Panc1 (cell line): Measurements from ENCODE around the gene CHCHD6. TPM values are rescaled to one million over a fixed set of nuclear protein-coding genes. Genes with fewer than 3 reads are reported as not detected.

ENCODE experiments used
- ATAC-seq: fragments of 200-7000 bp; cut with Tn5 transposase; 2 replicates; pipeline ENCODE4 v1.9.1; 2020; ENCODE audit warnings: mild to moderate bottlenecking, moderate library complexity
- BruUV-seq: library from RNA; stranded (reverse); fragments of 400-500 nt; replicated peaks from 2 replicates; lab custom pipeline; 2021; lab: Mats Ljungman, UMichigan
- CTCF ChIA-PET: fragments of 300-600 bp; sonication (Branson Sonifier 250); formaldehyde crosslinking; loops from one replicate; lab custom pipeline; 2022; ENCODE audit warnings: antibody characterized with exemption; lab: Charles Lee
- POLR2A ChIA-PET: fragments of 300-600 bp; sonication (Branson Sonifier 250); formaldehyde crosslinking; loops from one replicate; lab custom pipeline; 2022; ENCODE audit warnings: antibody characterized with exemption; lab: Charles Lee
- DNase-seq: peaks from one replicate; pipeline ENCODE4 v3.0.0-alpha.2; 2010; ENCODE audit warnings: low read depth, low spot score
- H3K27ac ChIP-seq: 2 replicates; pipeline ENCODE4 v1.5.1; 2011; ENCODE audit warnings: mild to moderate bottlenecking, low read length, inconsistent platforms
- H3K27me3 ChIP-seq: fragments of 200-500 bp; sonication (Bioruptor generic); 2 replicates; pipeline ENCODE4 v1.6.0; 2014; ENCODE audit warnings: low read length, inconsistent platforms; ENCODE audit not compliant: control insufficient read depth, insufficient read depth
- H3K36me3 ChIP-seq: fragments of 200-500 bp; sonication (Bioruptor generic); 2 replicates; pipeline ENCODE4 v1.5.1; 2014; ENCODE audit warnings: inconsistent platforms, mild to moderate bottlenecking, low read length, moderate library complexity; ENCODE audit not compliant: control insufficient read depth, insufficient read depth
- H3K4me1 ChIP-seq: 2 replicates; pipeline ENCODE4 v1.5.1; 2011; ENCODE audit warnings: inconsistent platforms, mild to moderate bottlenecking, low read length, moderate library complexity; ENCODE audit not compliant: control insufficient read depth, insufficient read depth
- H3K4me3 ChIP-seq, 2 experiments: 2 replicates each; pipeline ENCODE4 v1.5.1; 2011 to 2012; ENCODE audit warnings: low read depth in 2 of 2, low read length in 2 of 2, mild to moderate bottlenecking in 2 of 2, inconsistent platforms in 1 of 2, moderate library complexity in 1 of 2
- H3K9me3 ChIP-seq: fragments of 200-500 bp; sonication (Bioruptor generic); 2 replicates; pipeline ENCODE4 v1.5.1; 2014; ENCODE audit warnings: low read depth, mild to moderate bottlenecking, inconsistent platforms, low read length, moderate library complexity; ENCODE audit not compliant: control insufficient read depth, insufficient read depth
- POLR2AphosphoS5 ChIP-seq: IDR thresholded peaks from 2 replicates; pipeline ENCODE4 v1.6.1; 2012; ENCODE audit warnings: mild to moderate bottlenecking, low read depth, low read length, moderate library complexity
- SIN3A ChIP-seq: IDR thresholded peaks from 2 replicates; pipeline ENCODE4 v1.6.1; 2012; ENCODE audit warnings: low read depth, mild to moderate bottlenecking, low read length, moderate library complexity, borderline replicate concordance; ENCODE audit not compliant: insufficient read depth
- TCF7L2 ChIP-seq: IDR thresholded peaks from 2 replicates; pipeline ENCODE4 v1.6.1; 2011; ENCODE audit warnings: mild to moderate bottlenecking, low read depth, low read length, inconsistent platforms
- in situ Hi-C: cut with HindIII; loops from 2 replicates; pipeline ENCODE4 v1.10.0; 2016; ENCODE audit warnings: low sequenced_read_pairs, low pct_unique_long_range_greater_than_20kb
- intact Hi-C: fragments of 100-400 bp; cut with micrococcal nuclease; formaldehyde crosslinking; loops from one replicate; pipeline ENCODE4 v1.10.0; 2022; ENCODE audit not compliant: unreplicated experiment
- total RNA-seq: library from RNA; stranded (reverse); gene quantifications from one replicate; pipeline ENCODE4 v1.2.1, GENCODE V29; 2021; ENCODE audit not compliant: unreplicated experiment
- TF ChIP-seq, protein P1 (sequence below): fragments of 450-650 bp; IDR thresholded peaks from 2 replicates; pipeline ENCODE4 v1.5.1; 2017; ENCODE audit warnings: mild to moderate bottlenecking
- TF ChIP-seq, protein P2 (sequence below), 2 experiments: IDR thresholded peaks; 2 replicates each; pipeline ENCODE4 v1.6.1; 2011 to 2012; ENCODE audit warnings: low read depth in 2 of 2, control low read depth in 1 of 2, low read length in 1 of 2, mild to moderate bottlenecking in 1 of 2, moderate library complexity in 1 of 2; ENCODE audit not compliant: insufficient read depth in 1 of 2

CHCHD6 gene
- total RNA-seq, 1 experiment from 2014 or later: 31.5 TPM

DNA sequence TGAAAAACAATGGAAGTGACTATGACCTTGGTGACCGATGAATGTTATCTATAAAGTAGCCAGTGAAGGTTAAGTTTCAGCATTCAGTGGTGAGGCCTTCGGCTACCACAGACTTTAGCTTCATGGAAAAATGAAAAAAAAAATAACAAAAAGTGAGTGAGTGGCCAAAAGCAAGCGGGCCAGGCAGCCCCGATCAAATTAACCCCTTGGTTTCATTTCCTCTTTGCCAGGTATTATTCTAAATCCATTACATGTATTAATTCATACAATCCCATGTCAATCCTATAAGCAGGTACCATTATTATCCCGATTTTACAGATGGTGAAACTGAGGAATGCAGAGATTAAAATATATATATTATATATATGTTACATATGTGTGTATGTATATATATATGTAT lies 21.0 kb upstream of the CHCHD6 start:
- no peak overlapping the region for H3K4me3 ChIP-seq
- no peaks in the 10 kb centered on the region for H3K27me3 ChIP-seq
- no peak overlapping the region for H3K27ac ChIP-seq
- BruUV-seq: no TSS peak
- CTCF ChIA-PET: interaction anchor here (0.7 kb wide), 1 partner anchor 773 kb away, joined by 4 read pairs; no protein-coding TSS in a partner anchor
- no peak for ATAC-seq
- POLR2A ChIA-PET: no interaction called here
- no peak for DNase-seq
- H3K36me3 ChIP-seq: no peaks in the 10 kb centered on the region
- intact Hi-C loops: loop anchor here (5.0 kb wide), 1 partner anchor 299 kb away; the partner anchor contains the start of gene PLXNA1
- TF ChIP-seq, protein P1, sequence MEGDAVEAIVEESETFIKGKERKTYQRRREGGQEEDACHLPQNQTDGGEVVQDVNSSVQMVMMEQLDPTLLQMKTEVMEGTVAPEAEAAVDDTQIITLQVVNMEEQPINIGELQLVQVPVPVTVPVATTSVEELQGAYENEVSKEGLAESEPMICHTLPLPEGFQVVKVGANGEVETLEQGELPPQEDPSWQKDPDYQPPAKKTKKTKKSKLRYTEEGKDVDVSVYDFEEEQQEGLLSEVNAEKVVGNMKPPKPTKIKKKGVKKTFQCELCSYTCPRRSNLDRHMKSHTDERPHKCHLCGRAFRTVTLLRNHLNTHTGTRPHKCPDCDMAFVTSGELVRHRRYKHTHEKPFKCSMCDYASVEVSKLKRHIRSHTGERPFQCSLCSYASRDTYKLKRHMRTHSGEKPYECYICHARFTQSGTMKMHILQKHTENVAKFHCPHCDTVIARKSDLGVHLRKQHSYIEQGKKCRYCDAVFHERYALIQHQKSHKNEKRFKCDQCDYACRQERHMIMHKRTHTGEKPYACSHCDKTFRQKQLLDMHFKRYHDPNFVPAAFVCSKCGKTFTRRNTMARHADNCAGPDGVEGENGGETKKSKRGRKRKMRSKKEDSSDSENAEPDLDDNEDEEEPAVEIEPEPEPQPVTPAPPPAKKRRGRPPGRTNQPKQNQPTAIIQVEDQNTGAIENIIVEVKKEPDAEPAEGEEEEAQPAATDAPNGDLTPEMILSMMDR: no peak
- TF ChIP-seq TCF7L2 (no peak), POLR2AphosphoS5 (no peak), SIN3A (no peak)
- TF ChIP-seq, protein P2, sequence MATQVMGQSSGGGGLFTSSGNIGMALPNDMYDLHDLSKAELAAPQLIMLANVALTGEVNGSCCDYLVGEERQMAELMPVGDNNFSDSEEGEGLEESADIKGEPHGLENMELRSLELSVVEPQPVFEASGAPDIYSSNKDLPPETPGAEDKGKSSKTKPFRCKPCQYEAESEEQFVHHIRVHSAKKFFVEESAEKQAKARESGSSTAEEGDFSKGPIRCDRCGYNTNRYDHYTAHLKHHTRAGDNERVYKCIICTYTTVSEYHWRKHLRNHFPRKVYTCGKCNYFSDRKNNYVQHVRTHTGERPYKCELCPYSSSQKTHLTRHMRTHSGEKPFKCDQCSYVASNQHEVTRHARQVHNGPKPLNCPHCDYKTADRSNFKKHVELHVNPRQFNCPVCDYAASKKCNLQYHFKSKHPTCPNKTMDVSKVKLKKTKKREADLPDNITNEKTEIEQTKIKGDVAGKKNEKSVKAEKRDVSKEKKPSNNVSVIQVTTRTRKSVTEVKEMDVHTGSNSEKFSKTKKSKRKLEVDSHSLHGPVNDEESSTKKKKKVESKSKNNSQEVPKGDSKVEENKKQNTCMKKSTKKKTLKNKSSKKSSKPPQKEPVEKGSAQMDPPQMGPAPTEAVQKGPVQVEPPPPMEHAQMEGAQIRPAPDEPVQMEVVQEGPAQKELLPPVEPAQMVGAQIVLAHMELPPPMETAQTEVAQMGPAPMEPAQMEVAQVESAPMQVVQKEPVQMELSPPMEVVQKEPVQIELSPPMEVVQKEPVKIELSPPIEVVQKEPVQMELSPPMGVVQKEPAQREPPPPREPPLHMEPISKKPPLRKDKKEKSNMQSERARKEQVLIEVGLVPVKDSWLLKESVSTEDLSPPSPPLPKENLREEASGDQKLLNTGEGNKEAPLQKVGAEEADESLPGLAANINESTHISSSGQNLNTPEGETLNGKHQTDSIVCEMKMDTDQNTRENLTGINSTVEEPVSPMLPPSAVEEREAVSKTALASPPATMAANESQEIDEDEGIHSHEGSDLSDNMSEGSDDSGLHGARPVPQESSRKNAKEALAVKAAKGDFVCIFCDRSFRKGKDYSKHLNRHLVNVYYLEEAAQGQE (IDR thresholded peaks at IDR 0.05; ENCODE audit: insufficient read depth in 1 of 2, low read depth in 2 of 2, low read length in 1 of 2): no peak
- peaks cover 13% of the 10 kb centered on the region for H3K4me1 ChIP-seq
- no peaks in the 10 kb centered on the region for H3K9me3 ChIP-seq
- in situ Hi-C loops: no loop called here

DNA sequence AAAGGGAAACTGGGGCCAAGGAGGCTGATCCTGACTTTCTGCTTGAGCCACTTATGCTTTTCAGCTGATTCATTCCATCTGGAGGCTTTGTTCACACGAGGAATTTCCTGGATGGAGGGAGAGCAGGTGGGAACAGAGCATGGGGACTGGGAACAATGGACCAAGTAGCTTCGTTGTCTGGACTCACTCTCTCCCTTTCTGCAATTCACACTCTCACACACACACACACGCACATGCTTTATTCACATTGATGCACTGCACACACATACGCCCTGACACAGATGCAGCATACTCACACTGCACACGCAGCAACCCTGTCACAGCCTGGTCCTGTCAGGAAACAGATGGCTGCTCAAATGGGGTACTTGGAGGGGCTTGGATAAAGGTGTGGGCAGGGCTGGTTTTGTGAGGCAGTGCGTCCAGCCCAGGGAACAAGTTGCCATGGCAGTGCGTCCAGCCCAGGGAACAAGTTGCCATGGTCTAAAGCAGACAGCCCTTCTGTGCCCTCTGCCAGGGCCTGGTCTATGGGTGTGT lies 19.8 kb upstream of the CHCHD6 start:
- Histone ChIP-seq H3K9me3 (no peaks in the 10 kb centered on the region), H3K27ac (no peak overlapping the region), H3K27me3 (no peaks in the 10 kb centered on the region), H3K36me3 (no peaks in the 10 kb centered on the region), H3K4me1 (peaks cover 4% of the 10 kb centered on the region), H3K4me3 (no peak overlapping the region)
- TF ChIP-seq SIN3A (no peak), POLR2AphosphoS5 (no peak), TCF7L2 (no peak)
- TF ChIP-seq, protein P2 (IDR thresholded peaks at IDR 0.05; ENCODE audit: insufficient read depth in 1 of 2, low read depth in 2 of 2, low read length in 1 of 2): no peak
- TF ChIP-seq, protein P1: no peak
- ChIA-PET POLR2A (interaction anchor here (0.6 to 0.7 kb wide), 2 partner anchors 21 to 270 kb away, joined by 3 to 4 read pairs; no protein-coding TSS in a partner anchor), CTCF (no interaction called here)
- in situ Hi-C loops (no loop called here), intact Hi-C loops (loop anchor here (5.0 kb wide), 1 partner anchor 298 kb away; the partner anchor contains the start of gene PLXNA1)
- DNase-seq (no peak), ATAC-seq (no peak)
- BruUV-seq: no TSS peak
